IPS DF 4.7 (cell line): ENCODE results near the gene CDKL4.
A peak's percentile ranks its signal among the peaks of the same experiment; 100 is the strongest.
"Not testable (repeated sequence)": the region's sequence is repeated elsewhere in the genome, so short reads cannot be mapped to it uniquely, and the experiment has no call there.

Experiments used
- DNase-seq: peaks from one replicate; pipeline ENCODE4 v3.0.0-alpha.2; 2013; ENCODE audit warnings: low spot score; ENCODE audit errors: extremely low read depth

Gene CDKL4

GRCh38 chr2:39232141-39232540 lies 11.6 kb downstream of the CDKL4 start:
- DNase-seq: no peak

GRCh38 chr2:39228413-39229209 lies 15.2 kb downstream of the CDKL4 start:
- no peak for DNase-seq

DNA sequence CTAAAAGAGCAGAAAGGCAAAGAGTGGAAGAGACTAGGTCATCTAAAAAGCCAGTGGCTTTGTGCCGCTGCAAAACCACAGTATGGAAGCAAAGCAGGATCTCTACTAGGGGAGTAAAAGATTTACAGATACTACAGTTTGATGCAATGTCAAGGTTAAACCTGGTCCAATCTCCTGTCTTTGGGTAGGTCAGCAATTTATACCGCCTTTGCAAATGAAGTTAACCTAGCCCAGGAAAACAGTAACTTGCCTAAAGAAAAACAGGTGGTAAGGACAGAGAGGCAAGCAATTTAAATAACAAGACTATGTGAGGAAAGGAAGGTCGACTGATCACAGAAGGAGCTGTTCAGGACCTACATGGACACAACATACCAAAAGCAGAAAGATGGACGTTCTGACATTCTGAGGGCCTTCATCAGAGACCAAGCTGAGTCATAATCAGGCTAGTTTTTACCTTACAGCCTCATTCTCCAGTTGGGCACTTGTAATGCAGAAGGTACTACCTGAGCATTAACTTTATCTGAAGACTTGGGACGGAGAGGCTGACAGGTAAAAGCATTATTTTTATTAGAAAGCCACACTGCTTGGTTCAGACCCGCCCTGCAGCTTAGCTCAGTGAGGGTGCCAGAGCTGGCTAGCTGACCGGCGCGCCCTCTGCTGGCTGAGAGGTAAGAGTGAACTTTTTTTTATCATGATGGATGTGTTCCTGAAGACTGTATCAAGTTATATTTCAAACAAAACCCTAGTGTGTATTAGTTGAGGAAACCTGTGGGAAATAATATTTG lies 15.9 kb downstream of the CDKL4 start:
- DNase-seq: no peak

DNA sequence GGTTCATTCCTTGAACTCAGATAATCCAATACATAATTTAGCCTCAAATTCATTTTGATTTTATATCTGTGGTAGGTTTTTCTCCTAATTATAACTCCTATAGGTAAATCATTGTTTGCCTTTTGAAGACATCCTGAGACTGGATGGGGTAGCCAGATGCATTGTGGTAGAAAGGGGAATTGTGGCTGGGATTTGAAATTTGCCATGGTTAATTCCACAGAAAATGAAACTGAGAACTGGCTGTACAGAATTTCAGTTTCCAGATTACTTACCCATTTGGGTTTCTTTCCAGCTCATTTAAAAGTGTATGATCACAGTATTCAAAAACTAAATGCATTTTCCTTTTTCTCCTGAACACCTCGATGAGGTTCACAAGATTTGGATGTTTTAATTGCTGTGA lies 18.2 kb downstream of the CDKL4 start:
- no peak for DNase-seq

DNA sequence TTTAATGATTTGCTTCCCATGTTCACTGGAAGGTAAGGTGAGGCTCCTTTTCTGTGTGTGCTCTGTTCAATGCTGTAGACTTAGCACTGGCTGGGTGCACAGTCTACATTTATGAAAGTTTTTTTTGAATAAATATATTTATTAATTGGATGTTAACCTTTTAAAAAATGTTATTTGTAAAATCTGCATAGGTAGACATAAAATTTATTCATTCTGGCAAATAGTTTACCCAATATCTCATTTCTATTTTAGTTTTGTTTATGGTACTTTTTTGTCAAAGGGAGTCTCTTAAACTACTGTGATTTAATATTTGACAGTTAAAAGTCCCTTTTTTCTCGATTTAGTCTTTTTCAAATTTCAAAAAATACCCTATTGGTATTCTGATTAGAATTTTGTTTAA lies 19.9 kb downstream of the CDKL4 start:
- DNase-seq: no peak

DNA sequence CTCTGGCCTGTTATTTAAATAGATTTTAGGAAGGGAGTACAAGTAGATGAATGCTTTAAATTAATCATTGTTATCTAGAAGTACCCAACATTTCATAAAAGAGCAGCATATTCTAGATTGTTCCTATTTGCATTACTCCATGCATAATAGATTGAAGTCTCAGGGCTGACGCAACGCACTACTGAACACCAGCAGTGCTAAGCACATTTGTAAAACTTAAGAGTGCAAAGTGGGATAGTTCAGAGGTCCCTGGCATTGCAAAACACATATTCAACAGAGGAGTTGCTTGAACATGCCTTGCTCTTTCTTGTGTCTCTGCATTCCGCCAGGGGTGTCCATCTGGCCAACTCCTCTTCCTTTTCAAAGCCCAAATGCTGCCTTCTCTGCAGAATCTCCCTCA lies 22.3 kb downstream of the CDKL4 start:
- no peak for DNase-seq

DNA sequence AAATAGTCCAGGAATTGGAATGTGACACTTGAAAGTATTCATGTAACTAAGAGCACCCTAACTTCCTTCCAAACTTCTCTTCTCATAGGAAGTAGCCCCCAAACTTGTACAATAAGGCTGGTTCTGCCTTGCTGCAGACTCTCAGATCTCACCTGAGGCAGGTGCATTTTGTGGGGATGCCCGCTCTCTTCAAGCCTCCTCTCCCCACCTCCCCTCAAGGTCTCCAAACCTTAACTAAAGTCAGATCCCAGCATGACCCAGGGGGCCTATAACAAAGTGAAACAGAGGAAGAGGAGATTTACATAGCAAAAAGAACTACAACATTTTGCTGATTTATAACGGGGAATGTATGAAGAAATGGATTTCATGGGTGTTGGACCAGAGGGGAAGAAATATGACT lies 23.6 kb downstream of the CDKL4 start:
- DNase-seq: no peak

DNA sequence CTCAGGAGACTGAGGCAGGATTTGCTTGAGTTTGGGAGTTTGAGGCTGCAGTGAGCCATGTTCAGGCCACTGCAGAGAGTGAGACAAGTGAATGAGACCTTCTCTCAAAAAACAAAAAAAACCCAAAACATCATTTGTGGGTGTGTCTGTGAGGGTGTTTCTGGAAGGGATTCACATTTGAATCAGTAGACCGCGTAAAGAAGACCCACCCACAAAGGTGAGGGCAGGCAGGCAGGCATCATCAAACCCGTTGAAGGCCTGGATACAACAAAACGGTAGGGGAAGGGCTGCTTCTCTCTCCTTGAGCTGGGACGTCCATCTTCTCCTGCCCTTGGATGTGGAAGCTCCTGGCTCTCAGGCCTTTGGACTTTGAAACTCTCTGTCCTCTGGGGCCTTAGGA lies 25.4 kb downstream of the CDKL4 start:
- no peak for DNase-seq

DNA sequence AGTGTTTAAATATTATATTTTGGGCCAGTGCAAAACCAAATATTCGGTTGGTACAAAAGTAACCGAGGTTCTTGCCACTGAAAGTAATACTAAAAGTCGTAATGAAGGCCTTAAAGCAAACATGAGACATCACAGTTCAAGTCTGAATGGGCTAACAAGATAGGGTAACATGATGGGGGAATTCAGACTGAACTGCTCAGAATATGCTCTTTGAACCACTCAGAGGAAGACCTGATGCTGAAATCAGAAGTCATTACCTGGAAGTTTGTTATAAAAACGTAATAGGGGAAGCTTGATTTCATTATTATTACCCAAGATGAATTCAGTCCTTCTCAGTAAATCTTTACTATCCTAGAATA lies 26.6 kb downstream of the CDKL4 start:
- DNase-seq: no peak

DNA sequence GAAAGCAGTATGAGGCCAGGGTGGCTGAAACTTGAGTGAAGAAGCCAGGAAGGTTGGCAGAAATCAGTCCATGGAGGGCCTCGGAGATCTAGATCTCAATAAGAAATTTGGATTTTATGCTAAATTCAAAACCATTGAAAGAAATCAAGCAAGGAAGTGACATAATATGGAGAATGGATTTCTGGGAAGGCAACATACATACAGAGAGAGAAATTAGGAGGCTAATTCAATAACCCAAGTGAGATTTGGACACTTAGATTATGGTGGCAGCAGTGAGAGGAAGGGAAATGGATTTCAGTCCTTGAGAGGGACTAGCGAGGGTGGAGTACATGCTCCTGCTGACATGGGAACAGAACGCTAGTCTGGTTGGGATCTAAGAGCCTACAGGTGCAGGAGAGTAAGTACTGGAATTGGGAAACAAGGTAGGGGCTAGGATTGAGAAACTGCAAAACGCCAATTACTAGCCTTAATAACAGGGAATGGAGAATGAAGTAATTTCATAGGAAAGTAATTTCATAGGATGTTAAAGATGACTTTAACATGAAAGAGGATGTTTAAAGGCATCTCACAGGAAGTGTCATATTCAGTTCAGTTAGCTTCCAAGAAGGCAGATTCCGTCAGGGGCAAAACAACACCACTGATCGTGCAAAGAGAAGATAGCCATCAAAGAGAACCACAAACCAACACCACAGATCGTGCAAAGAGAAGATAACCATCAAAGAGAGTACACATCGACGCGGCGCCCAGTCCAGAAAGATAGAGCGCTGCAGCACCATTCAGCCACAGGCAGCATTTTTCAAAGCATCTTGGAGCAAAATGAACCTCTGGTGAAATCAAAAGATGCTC lies 27.2 kb downstream of the CDKL4 start:
- no peak for DNase-seq

- no peak for DNase-seq
Observed at GRCh38 chr2:39215545-39215944, 28.2 kb downstream of the CDKL4 start.

DNA sequence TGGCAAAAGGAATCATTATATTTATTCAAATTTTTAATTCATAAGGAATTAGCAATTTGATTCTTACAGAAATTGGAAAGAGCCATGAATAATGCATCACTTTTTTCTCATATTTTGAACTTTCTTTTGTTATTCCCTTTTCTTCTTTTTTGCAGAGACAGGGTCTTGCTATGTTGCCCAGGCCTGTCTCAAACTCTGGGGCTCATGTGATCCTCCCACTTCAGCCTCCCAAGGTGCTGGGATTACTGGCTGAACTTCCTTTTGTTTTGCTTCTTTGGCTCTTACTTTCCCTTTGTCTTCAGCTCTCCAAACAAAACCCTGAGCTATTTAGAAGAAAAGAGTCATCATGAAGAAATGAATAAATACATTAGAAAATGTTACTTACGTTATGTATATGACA lies 30.8 kb downstream of the CDKL4 start:
- no peak for DNase-seq

DNA sequence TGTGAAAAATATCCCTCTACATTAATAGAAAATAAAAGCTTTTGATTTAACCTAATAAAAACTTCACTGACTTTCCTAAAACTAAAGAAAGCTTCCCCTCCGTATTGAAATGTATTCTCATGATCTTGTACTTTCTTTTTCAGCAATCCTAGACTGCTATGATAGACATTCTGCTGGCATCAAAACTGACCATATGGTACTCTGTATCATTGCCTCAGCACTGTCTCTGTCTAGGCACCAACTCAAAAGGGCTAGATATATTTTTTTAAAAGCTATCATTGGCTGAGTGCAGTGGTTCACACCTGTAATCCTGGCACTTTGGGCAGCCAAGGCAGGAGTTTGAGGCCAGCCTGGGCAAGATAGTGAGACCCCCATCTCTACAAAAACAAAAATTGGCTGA lies 32.9 kb downstream of the CDKL4 start:
- no peak for DNase-seq

DNA sequence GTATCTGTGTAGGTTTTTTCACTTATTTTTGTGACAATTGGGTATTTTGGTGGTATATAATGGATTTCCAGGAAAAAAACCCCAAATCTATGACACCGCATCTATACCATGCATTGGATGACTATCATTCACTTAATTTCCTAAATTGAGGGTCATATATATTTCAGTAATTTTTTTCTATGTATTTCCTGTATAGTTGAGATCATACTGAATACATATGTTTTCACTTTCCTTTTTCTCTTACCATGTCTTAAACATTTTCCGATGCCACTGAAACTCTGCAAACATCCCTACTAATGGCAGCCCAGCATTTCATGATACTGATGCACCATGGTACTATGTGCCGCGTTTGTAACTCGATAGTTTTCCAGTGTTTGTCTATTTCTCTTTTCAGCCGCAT lies 40.4 kb downstream of the CDKL4 start:
- DNase-seq: no peak

- peak; percentile 66 for DNase-seq
Observed at GRCh38 chr2:39202639-39203369, 41.0 kb downstream of the CDKL4 start.

DNA sequence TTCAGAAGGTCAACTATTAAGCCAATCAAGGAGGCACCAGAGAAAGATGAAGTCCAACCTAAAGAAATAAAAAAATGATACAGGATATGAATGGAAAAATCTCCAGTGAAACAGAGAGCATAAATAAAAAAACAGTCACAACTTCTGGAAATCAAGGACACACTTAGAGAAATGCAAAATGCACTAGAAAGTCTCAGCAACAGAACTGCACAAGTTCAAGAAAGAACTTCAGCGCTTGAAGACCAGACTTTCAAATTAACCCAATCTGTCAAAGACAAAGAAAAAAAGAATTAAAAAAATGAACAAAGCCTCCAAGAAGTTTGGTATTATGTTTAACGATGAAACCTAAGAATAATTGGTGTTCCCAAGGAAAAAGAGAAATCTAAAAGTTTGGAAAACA lies 46.8 kb downstream of the CDKL4 start:
- DNase-seq: not testable (repeated sequence)

GRCh38 chr2:39194686-39195085 lies 49.1 kb downstream of the CDKL4 start:
- DNase-seq: no peak

DNA sequence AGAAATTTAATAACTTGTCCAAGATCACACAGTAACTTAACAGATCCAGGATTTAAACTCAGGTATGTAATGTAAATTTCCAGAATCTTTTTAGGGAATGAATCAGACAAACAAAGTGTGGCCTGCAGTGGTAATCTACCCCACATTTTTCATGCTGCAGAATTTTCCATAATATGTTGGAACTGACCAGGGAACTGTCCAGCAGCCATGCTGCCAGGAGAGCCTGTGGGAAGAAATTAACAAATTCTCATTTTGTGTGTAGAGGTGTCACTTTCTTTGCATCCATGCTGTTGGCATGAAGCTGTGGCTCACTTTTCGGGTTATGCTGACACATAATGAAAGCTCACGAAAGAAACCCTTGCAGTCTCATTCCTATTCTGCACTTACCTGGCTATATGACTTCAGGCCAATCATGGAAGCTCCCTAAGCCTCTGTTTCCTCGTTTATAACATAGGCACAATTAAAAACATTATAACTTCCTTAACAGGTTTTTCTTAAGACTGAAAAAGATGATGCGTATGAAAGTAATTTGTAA lies 54.7 kb downstream of the CDKL4 start:
- no peak for DNase-seq

DNA sequence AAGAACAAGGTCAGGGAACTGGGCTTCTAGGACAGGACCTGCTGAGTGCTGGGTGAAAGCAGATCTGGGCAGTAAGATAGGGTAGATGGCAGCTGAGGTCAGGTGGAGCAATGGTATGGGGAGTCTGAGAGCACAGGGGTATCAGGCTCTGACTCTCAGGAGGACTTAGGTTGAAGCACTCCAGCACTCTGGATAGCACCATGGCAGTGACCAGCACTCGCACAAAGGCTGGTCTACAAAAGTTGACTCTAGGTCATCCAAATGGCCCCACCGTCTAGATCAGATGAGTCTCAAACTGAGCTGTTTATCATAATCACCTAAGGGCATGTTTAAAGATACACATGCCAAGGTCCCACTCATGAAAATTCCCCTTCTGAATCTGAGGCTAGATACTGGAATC lies 60.1 kb downstream of the CDKL4 start:
- no peak for DNase-seq

DNA sequence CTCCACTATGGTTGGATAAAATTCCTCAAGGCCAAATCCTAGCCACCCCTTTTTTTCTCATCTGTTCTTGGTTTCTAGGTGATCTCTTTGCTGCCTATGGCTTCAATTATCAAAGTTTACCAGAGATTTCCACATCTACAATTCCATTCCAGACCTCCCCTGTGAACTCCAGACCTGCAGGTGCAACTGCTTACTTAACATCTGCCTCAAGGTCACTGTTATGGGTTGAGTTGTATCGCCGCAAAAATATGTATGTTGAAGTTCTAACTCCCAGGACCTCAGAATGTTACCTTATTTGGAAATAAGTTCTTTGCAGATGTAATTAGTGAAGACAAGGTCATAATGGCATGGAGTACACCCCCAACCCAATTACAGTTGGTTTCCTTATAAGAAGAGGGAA lies 62.5 kb downstream of the CDKL4 start:
- DNase-seq: no peak
